GM18507 (cell line): ENCODE data around the gene GPR135.

Source experiments
- DNase-seq: peaks from one replicate; pipeline ENCODE4 v3.0.0; 2011; ENCODE audit warnings: low read depth; ENCODE audit not compliant: insufficient read length; ENCODE audit errors: extremely low spot score
- FAIRE-seq: peaks from 2 replicates; lab custom pipeline; 2011; peaks lifted over from hg19 to GRCh38; lab: Jason Lieb, UNC

GPR135 gene, protein sequence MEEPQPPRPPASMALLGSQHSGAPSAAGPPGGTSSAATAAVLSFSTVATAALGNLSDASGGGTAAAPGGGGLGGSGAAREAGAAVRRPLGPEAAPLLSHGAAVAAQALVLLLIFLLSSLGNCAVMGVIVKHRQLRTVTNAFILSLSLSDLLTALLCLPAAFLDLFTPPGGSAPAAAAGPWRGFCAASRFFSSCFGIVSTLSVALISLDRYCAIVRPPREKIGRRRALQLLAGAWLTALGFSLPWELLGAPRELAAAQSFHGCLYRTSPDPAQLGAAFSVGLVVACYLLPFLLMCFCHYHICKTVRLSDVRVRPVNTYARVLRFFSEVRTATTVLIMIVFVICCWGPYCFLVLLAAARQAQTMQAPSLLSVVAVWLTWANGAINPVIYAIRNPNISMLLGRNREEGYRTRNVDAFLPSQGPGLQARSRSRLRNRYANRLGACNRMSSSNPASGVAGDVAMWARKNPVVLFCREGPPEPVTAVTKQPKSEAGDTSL

DNA sequence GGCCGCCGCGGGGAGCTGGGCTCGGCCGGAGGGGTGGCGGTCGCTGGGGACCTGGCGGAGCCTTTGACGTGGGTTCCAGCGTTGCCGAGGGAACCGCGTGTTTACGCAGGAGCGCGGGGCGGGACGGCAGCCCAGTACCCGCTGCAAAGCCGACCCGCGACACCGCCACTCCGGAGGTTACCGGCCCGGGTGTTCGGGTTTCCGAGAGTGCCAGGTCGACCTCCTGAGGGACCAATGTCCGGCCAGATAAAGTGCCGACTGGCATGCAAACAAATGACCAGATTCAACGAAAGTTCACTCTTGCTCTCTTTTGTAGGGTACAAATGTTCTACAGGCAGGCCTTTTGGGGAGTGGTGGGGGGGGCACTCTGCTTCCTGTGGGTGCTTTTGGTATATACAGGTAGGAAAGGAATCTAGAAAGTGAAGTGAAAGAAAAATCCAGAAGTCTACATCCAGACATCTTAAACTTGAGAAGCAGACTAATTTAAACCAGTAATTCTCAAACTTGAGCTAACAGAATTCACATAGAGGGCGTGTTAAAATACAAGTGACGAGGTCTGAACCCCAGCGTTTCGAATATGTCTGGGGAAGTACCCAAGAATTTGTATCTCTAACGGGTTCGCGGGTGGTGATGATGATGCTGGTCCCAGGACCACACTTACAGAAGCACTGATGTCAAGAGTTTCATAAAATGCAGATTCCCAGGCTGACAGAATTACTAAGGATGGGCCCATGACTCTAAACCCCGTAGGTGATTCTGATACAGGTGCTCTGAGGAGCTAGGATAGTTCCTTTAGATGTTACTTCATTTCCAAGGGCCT lies at the start of gene GPR135:
Gene GPR135 (minus strand): TSS at position 65 of the 820 bp plus-strand sequence. CDS start 154 bp downstream, outside the sequence.
- FAIRE-seq, result peak; percentile 9
- peak; percentile 22 for DNase-seq

DNA sequence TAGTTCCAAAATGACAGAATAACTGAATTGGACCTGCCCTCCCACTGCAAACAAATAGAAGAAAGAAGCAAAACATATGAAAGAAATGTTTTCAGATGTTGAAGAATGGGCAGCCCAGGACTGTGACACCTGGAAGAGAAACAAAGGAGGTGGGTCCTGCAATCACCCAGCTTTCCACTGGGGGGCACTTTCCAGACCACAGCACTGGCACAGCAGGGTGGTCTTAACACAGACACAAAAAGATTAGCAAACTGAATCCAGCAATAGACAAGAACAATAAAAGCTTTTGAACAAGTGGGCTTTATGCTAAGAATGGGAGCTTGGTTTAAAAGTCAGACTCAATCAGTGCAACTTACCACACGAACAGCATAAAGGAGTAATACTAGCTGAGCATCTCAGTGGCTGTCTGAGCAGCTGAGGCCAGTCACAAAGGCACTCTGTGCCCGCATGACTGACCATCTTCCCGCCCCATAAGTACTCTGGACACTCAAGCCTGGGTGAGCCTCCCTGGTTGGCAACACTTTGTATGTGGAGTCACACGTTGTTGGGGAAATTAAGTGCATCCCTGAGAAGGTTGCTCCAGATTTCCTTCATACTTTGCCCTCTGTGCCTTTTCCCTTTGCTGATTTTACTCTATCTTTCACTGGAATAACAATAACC lies 46.9 kb upstream of the GPR135 start:
- FAIRE-seq (no peak), DNase-seq (no peak)

DNA sequence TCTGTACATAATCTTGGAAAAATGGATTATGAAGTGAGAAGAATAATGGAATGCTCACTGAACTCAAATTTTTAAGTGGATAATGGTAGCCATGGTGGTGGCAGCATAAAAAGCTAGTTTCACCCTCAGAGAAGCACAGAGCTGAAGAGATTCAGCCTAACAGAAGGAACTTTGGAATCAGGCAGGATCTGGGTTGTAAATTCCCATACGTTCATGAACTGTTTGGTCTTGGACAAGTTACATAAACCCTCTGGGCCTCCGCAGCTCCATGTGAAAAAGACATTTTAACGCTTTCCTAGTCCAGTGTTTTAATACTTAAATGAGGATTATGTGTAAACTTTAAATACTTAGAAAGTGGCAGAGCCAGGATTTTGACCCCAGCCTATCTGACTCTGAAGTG lies 45.8 kb upstream of the GPR135 start:
- FAIRE-seq, result no peak

DNA sequence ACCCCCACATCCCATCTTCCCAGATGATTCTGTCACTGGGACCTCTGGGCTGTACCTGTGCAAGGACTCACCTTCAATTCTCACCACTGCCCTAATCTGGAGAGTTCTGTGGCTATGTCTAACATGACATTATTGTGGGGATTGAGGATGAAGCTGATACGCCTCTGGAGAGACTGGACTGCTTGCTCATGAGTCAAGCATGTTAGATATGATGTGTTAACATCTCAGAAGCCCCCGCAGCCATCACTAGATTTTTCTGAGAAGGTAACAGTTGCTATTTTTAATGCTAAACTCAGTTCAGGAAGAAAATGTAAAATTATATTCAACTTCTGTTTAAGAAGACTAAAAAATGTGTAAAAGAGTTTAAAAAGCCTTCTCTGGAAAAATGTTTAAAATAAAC lies 44.8 kb upstream of the GPR135 start:
- no peak for FAIRE-seq
- DNase-seq, result no peak

More for the DNA sequence above, 45.8 kb upstream of the GPR135 start:
- DNase-seq, result no peak

DNA sequence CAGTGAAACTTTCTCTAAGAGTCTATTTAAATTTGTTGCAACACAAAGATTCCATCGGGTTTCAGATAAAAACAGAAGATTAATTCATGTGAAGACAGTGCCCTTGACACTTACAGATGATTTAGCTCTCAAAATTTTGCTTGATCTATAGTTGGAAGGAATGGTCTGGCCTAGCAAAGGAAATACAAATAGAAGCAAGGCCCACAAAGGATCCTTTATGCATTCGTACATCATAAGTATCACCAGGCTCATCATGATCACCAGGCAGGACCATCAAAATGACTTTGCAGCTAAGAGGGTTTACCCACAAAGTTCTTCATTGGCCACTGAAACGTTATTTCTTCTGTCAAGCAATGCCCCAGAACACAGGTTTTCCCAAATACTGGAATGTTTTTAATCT lies 43.9 kb upstream of the GPR135 start:
- no peak for FAIRE-seq

DNA sequence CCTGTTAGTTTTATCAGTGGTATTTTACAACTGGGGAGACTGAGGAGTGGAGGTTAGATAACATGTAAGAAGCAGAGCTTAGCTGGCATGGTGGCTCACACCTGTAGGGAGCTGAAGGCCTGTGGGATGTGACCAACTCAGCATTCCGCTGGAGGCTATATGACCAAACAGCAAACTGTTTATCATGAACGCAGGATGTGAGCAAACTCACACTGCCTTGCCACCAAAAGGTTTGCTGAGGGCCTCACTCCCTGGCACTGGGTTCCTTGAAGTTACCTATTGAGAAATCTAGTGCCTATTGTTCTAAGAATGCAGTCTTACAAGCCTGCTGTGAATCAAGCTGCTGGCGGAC lies 42.5 kb upstream of the GPR135 start:
- FAIRE-seq, result no peak
- DNase-seq, result no peak

More for the DNA sequence above, 43.9 kb upstream of the GPR135 start:
- no peak for DNase-seq

DNA sequence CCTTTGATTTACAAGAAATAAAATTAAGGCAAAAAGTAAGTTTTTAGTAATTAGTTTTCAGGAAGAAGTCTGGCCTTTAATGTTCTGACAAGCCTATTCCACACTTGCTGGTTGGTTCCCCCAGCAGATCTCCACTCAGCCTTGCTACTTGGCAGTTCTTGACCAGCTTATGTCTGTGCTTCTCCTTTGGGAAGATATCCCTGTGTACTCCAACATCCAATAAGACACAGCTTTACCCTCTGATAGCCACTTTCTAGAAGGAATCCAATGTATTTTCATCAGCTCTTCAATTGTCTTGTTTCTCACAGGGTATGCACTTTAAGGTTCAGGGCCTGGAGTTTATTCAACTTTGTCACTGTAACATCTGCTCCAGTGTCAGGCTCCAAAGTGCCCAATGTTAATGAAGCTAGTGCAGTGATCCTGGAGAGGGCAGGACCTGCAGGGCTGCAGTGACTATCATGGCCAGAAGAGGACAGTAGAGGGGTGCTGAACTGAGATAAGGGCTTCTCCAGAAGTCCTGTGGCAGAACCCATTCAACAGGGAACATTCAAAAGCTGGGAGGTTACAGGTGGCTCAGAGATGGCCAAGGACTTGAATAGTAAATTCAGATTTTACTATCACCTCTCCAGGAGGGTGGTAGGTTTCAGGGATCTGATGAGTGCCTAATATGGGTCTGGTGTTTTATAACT lies 42.0 kb upstream of the GPR135 start:
- DNase-seq, result no peak
- peak; percentile 62 for FAIRE-seq

DNA sequence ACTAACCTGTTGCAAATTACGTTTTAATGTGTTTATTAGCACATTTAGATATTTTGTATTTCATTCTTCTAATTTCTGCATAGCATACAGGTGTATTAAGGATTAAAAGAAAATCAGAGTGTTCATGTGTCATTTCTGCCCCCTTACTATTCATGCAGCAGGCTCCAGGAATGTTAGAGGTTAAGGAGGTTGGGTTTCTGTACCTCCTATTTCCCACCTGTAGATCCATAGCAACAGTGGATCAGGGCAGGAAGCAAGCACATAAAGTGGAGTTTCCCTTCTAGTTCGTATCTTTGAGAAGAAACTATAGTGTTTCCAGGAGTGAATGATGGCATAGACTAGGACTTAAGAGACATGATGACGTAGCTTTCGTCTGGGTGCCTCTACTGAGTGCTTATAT lies 38.1 kb upstream of the GPR135 start:
- no peak for DNase-seq
- FAIRE-seq, result no peak

DNA sequence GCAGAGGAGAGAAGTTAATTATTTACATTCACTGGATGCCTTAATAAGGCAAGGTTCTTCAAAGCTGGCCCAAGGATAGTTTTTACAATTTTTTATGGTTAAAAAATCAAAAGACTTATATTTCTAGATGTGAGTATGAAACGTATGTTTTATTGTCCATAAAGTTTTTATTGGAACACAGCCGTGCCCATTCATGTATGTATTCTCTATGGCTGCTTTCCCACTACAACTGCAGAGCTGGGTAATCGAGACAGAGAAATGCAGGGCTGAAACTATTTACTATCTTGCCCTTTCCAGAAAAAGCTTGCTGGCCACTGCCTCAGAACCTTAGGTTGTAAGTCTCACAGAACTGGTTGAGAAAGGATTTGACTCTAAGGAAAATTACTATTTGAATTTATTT lies 35.6 kb upstream of the GPR135 start:
- DNase-seq (no peak), FAIRE-seq (no peak)

DNA sequence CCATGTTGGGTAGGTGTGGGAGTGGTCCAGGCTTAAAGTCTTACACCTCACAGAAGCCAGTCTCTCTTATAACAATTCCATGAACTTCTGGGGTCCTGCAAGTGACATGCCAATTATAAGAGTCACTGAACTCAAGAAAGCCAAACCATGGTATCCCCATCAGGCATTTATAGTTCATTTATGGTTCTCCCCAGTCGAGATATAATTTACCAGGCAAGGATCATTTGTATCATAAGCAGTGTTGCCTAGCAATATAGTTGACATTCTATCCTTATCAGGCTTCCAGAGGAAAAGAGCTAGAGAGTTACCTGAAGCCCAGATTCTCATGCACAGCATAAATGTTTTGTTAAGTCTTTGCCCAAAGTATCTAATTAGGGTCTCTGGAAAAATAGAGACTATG lies 27.2 kb upstream of the GPR135 start:
- FAIRE-seq (no peak), DNase-seq (no peak)

DNA sequence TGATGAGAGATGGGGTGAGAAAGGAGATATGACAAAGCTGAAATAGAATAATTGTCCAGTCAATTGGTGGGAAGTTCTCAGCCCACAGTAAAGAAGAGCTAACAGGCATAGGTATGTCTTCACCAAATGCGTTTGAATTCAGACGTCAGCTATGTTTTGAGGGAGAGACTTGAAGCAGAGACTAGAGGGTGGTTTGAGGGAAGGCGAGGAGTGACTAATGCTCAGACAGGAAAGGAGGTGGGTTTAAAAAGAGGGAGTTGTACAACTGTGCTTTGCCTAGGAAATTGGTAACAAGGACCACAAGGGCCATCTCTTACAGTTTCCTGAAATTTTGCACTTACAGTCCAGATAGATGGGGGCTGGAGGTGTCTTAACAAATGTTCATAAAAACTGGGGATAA lies 25.6 kb upstream of the GPR135 start:
- DNase-seq (no peak), FAIRE-seq (no peak)

DNA sequence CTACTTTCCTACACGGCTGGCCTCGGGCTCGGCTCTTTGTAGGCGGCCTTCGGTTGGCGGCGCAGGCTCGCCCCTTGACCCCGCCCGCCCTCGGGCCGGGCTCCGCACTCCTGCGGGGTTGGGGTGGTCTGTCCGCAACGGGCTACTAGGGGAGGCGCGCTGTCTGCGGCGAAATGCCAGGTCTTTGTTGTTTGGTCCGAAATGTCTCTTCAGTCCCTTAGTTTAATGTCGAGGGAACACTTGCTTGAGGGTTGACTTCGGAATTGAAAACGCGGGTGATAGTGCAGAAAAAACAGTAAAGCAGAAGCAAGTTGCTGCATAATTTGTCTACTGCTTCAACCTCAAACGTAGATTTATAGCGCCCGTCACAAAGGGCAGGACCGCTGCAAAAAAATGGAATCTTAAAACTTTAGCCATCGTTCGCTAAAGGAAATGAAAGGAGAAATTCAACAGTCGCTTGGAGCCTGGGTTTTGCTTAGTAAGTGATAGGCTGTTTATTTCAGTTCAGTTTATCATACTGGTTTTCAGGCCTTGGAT lies 19.5 kb upstream of the GPR135 start:
- DNase-seq (no peak), FAIRE-seq (peak; percentile 39)

DNA sequence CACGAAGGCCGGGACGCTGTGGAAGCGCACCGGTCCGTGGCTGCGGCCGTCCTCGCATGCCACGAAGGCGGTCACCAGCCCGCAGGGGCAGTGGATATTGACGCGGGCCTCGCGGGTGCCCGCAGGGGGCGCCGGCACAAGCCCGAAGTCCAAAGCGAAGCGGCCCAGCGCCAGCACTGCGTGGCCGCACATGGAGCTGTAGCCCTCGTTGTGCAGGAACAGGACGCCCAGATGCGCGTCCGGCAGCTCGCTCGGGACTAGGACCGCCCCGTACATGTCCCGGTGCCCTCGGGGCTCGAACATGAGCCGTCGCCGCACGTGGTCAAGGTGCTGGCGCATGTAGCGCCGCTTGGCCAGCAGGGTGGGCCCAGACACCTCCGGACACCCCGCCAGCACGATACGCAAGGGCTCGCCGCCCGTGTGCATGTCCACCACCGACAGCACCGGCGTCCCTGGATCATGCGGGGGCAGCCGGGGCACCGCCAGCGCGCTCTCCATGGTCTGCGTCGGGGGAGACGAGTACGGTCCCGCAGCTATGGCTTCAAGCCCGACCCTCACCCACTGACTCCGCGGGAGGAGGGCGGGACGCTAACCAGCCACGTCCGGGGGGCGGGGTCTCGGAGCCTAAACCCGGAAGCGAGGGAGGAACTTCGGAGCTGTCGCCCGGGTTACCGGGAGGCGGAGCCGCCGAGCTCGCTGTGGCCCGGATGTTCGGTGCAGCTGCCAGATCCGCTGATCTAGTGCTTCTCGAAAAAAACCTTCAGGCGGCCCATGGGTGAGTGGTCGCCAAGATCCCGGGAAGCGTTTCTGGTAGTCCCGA lies 18.8 kb upstream of the GPR135 start, which contains the start of the genes JKAMP and L3HYPDH:
Gene JKAMP (plus strand): TSS at position 699 of the 820 bp plus-strand sequence. CDS start 73 bp downstream, at position 772.
Gene L3HYPDH (minus strand): TSS at position 590 of the 820 bp plus-strand sequence. CDS start 92 bp downstream, at position 498.
- DNase-seq (peak; percentile 88), FAIRE-seq (peak; percentile 87)

DNA sequence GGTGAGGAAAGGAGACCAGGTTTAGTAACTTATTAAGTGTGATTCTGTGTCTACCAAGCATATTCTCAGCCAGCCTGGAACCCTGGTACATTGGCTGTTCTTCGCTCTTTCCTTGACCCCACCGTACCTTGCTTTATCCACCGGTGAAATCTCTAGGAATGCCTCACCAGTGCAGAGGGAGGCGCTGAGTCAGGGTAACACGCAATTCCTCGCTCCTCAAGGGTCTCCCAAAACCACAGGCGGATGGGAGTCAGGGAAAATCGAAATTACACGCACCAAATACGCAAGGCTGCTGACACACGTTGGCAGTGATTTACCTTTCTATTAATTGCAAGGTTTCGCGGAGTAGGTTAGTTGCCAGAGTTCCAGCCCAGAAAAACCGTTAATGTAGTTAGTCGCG lies 18.2 kb upstream of the GPR135 start:
- no peak for FAIRE-seq
- no peak for DNase-seq

DNA sequence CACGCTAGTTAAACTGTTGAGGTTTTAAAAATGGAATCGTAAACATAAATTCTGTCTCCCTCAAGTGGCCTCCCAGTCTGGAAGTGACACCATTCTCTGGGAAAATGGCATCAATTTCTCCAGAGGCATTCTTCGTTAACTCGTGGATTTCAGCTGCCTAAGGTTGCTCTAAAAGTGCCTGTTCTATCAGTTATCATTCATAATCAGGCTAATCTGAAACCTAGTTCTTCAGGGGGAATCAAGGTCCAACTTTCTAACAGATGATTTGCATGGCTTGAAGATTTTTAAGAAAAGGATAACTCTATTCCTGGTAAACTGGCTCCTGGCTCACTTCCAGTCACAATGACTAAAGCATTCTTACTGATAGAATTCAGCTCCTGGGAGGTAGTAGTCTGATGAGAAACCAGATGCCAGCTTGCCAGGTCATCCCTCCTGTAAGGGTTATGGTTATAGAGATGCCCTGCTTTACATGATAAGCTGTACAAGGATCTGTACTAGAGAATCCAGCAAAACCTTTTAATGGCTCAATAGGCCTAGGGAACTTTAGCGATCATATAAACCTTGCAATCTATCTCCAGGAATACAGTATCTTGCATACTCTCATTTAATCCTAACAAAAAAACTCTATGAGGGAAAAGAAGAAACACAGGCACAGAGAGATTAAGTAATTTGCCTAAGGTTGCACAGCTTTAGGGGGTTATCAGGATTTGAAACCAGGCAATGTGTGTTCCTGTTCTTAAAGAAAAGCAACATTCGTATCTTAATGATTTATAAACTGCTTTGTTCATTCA lies 17.6 kb upstream of the GPR135 start:
- FAIRE-seq, result no peak
- DNase-seq, result no peak

DNA sequence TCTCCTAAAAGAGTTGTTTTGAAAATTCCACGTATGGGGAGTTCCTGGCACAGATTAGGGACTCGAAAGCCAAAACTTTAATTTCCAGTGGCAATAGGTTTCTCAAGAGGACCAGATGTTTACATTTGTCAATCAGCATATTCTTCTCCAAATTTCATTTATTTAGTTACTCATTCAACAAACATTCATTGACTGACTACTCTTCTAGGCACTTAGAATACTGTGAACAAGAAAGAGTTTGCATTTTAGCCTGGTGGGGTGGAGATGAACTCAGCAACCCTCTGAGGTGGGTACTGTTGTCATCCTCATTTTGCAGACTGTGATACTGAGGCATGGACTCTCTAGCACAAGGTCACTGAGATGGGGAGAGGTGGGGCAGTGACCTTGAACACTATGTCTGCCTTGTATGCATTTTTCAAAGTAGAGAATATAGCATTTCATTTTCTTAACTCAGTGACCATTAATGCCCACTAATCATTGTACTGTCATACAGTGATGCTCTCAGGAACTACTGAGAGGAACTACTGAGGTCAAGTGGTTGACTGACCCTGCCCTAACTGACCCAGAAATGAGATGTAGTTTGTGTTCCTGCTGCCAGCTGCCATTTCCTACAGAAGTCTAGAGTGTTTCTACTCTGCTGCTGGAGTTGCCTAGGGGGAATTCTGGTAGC lies 16.8 kb upstream of the GPR135 start:
- FAIRE-seq, result peak; percentile 15
- DNase-seq, result no peak

DNA sequence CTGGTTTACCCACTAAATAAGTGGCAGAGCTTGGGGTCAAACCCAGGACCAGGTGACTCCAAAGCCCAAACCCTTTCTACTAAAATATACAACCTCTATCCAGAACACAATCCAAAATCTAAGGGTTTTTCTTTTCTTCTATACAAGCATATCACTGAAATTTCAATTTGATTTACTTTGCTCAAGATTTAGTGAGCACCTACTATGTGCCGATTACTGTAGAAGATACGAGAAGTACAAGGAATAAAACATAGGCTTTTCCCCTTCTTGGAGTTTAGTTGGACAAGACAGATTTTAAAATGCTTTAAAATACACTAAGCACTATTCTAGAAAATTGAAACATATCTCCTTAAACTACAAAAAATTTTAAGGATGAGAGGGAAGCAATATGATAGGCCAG lies 16.2 kb upstream of the GPR135 start:
- no peak for DNase-seq
- no peak for FAIRE-seq
